ENCODE data around the gene OR10J5. TPM values are rescaled to one million over a fixed set of nuclear protein-coding genes. Genes with fewer than 3 reads are reported as not detected.
"Not testable (repeated sequence)": the region's sequence is repeated elsewhere in the genome, so short reads cannot be mapped to it uniquely, and the experiment has no call there.

The OR10J5 gene
- total and polyA plus RNA-seq, 3 donors from 2014 or later = not detected

DNA sequence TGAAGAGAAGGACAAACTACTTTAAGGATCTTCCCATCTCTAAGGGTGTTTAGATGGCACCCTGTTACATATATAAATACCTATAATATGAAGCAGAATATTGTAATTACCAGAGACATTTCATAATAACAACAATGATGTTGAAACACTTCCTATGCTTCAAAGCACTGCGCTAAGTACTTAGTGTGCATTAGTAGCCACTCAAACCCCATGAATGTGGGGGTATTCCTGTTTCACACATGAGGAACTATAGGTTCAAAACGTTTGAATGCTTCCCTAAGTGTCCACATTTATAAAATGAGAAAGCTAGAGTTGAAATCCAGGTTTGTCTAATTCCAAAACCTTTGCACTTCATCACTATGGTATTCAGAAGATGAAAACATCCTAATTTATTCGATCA, 18.5 kb upstream of the OR10J5 start:
- Histone ChIP-seq H3K4me3 (no peak overlapping the region), H3K9me3 (no peaks in the 10 kb centered on the region), H3K4me1 (no peaks in the 10 kb centered on the region), H3K27ac (no peak overlapping the region), H3K27me3 (no peaks in the 10 kb centered on the region), H3K36me3 (ENCODE audit: low read depth, missing control alignments) (no peaks in the 10 kb centered on the region)
- intact Hi-C loops (cut with DNase I; ENCODE audit: low total_unique reads) = no loop called here
- 59 to 68% methylated on average over 3 of the region's 3 CpGs for WGBS, 2 donors
- no peak for DNase-seq
- TF ChIP-seq POLR2A (IDR thresholded peaks at IDR 0.05) = no peak
- TF ChIP-seq, protein P1, sequence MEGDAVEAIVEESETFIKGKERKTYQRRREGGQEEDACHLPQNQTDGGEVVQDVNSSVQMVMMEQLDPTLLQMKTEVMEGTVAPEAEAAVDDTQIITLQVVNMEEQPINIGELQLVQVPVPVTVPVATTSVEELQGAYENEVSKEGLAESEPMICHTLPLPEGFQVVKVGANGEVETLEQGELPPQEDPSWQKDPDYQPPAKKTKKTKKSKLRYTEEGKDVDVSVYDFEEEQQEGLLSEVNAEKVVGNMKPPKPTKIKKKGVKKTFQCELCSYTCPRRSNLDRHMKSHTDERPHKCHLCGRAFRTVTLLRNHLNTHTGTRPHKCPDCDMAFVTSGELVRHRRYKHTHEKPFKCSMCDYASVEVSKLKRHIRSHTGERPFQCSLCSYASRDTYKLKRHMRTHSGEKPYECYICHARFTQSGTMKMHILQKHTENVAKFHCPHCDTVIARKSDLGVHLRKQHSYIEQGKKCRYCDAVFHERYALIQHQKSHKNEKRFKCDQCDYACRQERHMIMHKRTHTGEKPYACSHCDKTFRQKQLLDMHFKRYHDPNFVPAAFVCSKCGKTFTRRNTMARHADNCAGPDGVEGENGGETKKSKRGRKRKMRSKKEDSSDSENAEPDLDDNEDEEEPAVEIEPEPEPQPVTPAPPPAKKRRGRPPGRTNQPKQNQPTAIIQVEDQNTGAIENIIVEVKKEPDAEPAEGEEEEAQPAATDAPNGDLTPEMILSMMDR (IDR thresholded peaks at IDR 0.05) = no peak

- H3K36me3 ChIP-seq (ENCODE audit: low read depth, missing control alignments) = no peaks in the 10 kb centered on the region
- H3K4me3 ChIP-seq = no peak overlapping the region
- 82 to 84% methylated on average over 2 of the region's 2 CpGs for WGBS, 2 donors
- DNase-seq = no peak
- intact Hi-C loops (cut with DNase I; ENCODE audit: low total_unique reads) = no loop called here
- H3K9me3 ChIP-seq = no peaks in the 10 kb centered on the region
- H3K27me3 ChIP-seq = no peaks in the 10 kb centered on the region
- TF ChIP-seq POLR2A (IDR thresholded peaks at IDR 0.05) = no peak
- TF ChIP-seq, protein P1 (IDR thresholded peaks at IDR 0.05) = no peak
- H3K4me1 ChIP-seq = no peaks in the 10 kb centered on the region
- H3K27ac ChIP-seq = no peak overlapping the region
Observed at GRCh38 chr1:159548126-159548525, 12.3 kb upstream of the OR10J5 start.

DNA sequence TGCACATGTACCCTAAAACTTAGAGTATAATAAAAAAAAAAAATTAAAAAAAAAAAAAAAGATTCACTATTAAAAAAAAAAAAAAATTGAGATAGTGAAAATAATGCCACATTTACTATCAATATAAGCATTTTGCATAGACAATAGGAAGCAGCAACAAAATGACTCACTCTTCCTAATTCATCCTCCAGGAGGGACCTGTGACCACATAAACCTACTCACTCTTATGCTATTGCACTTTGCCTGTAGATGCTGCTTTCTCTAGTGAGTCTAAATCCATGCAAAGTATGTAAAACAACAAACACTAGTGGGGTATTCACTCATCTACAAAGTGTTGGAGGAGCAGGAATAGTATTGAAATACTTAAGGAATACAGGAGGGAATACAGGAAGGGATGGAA, 2.9 kb downstream of the OR10J5 start:
- TF ChIP-seq POLR2A (IDR thresholded peaks at IDR 0.05) = no peak
- TF ChIP-seq, protein P1 (IDR thresholded peaks at IDR 0.05) = no peak
- intact Hi-C loops (cut with DNase I; ENCODE audit: low total_unique reads) = no loop called here
- H3K36me3 ChIP-seq (ENCODE audit: low read depth, missing control alignments) = no peaks in the 10 kb centered on the region
- H3K27ac ChIP-seq = no peak overlapping the region
- H3K4me3 ChIP-seq = no peak overlapping the region
- no peaks in the 10 kb centered on the region for H3K9me3 ChIP-seq
- no peaks in the 10 kb centered on the region for H3K27me3 ChIP-seq
- H3K4me1 ChIP-seq = no peaks in the 10 kb centered on the region
- no peak for DNase-seq

- DNase-seq; H3K4me1 ChIP-seq; intact Hi-C loops (cut with DNase I; ENCODE audit: low total_unique reads); H3K36me3 ChIP-seq (ENCODE audit: low read depth, missing control alignments); H3K27me3 ChIP-seq; H3K4me3 ChIP-seq; H3K27ac ChIP-seq; H3K9me3 ChIP-seq: not testable (repeated sequence)
- WGBS, 2 donors = 58 to 73% methylated on average over 2 of the region's 2 CpGs
Observed at GRCh38 chr1:159524792-159525191, 11.0 kb downstream of the OR10J5 start.

DNA sequence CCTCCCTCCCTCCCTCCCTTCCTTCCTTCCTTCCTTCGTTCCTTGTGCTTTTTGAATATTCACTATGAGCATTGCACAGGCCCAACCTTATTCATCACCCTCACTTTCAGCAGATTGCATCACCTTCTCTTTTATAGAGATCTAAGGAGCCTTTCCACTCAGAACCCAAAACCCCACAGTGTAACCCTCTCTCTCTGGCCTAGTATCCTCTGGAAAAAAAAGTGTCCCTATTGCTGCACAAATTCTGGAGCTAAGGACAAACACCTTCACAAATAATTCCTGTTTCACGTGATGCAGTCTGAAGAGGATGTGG, 25.6 kb downstream of the OR10J5 start:
- no peaks in the 10 kb centered on the region for H3K27me3 ChIP-seq
- no peaks in the 10 kb centered on the region for H3K36me3 ChIP-seq (ENCODE audit: low read depth, missing control alignments)
- H3K4me3 ChIP-seq = no peak overlapping the region
- no peaks in the 10 kb centered on the region for H3K4me1 ChIP-seq
- 72 to 73% methylated on average over 2 of the region's 2 CpGs for WGBS, 2 donors
- intact Hi-C loops (cut with DNase I; ENCODE audit: low total_unique reads) = no loop called here
- no peak overlapping the region for H3K27ac ChIP-seq
- TF ChIP-seq, protein P1 (IDR thresholded peaks at IDR 0.05) = no peak
- no peak for TF ChIP-seq POLR2A (IDR thresholded peaks at IDR 0.05)
- no peaks in the 10 kb centered on the region for H3K9me3 ChIP-seq
- no peak for DNase-seq

All from testis (tissue), 3 donors.